B cell (primary cell): ENCODE results near the gene FMNL2. TPM values are rescaled to one million over a fixed set of nuclear protein-coding genes. Genes with fewer than 3 reads are reported as not detected.

ENCODE experiments used
- ATAC-seq: fragments of 200-7000 bp; cut with Tn5 transposase; one replicate; pipeline ENCODE4 v1.10.0; 2021; ENCODE audit warnings: low read depth, mild to moderate bottlenecking, moderate number of reproducible peaks, moderate library complexity
- CTCF ChIA-PET: fragments of 350-600 bp; sonication (Branson Sonifier 250); formaldehyde crosslinking; loops from one replicate; lab custom pipeline; 2021; ENCODE audit warnings: antibody characterized with exemption, inconsistent platforms; lab: Charles Lee
- POLR2A ChIA-PET: fragments of 350-600 bp; sonication (Branson Sonifier 250); formaldehyde crosslinking; loops from one replicate; lab custom pipeline; 2021; ENCODE audit warnings: antibody characterized with exemption; lab: Charles Lee
- DNase-seq: peaks from one replicate; pipeline ENCODE4 v3.0.0; 2013
- H2AFZ ChIP-seq: 2 replicates; pipeline ENCODE4 v1.6.1; 2012; ENCODE audit warnings: mild to moderate bottlenecking, low read depth, low read length; ENCODE audit not compliant: insufficient read depth, poor library complexity, severe bottlenecking
- H3K27ac ChIP-seq, 2 donors: 1 replicate in 1 of 2; 2 replicates in 1 of 2; pipeline ENCODE4 v1.5.1; 2012 to 2013; ENCODE audit warnings: low read length in 2 of 2, mild to moderate bottlenecking in 2 of 2, moderate library complexity in 1 of 2
- H3K27me3 ChIP-seq, 4 experiments: fragments of 200-600 bp in 1 of 4; sonication (generic) in 1 of 4; replicated peaks in 1 of 4; 1 replicate in 2 of 4; 2 replicates in 2 of 4; pipeline versions ENCODE4 v1.6.1 to v1.7.0; 2013 to 2016; ENCODE audit warnings: low read length in 3 of 4, mild to moderate bottlenecking in 2 of 4, mixed read lengths in 1 of 4, moderate library complexity in 1 of 4; ENCODE audit not compliant: insufficient read depth in 4 of 4, control insufficient read depth in 3 of 4; ENCODE audit errors: control extremely low read depth in 1 of 4
- H3K36me3 ChIP-seq, 2 experiments: replicated peaks in 1 of 2; 1 replicate in 1 of 2; 2 replicates in 1 of 2; pipeline versions ENCODE4 v1.6.1 to v1.7.1; 2013; ENCODE audit warnings: low read length in 1 of 2; ENCODE audit not compliant: insufficient read depth in 2 of 2, control insufficient read depth in 1 of 2; ENCODE audit errors: control extremely low read depth in 1 of 2, extremely low read depth in 1 of 2
- H3K4me1 ChIP-seq, 2 donors: fragments of 200-600 bp in 1 of 2; sonication (generic) in 1 of 2; 1 replicate in 1 of 2; 2 replicates in 1 of 2; pipeline versions ENCODE4 v1.5.1 to v1.6.1; 2013 to 2017; ENCODE audit warnings: low read length in 2 of 2; ENCODE audit not compliant: control insufficient read depth in 2 of 2, insufficient read depth in 2 of 2
- H3K4me2 ChIP-seq: replicated peaks from 2 replicates; pipeline ENCODE3; 2012; ENCODE audit warnings: mild to moderate bottlenecking, low read depth, low read length; ENCODE audit not compliant: poor library complexity, severe bottlenecking
- H3K4me3 ChIP-seq, 5 experiments: fragments of 200-600 bp in 1 of 5; sonication (generic) in 1 of 5; 1 replicate in 3 of 5; 2 replicates in 2 of 5; pipeline versions ENCODE4 v1.5.1 to v1.7.0; 2011 to 2016; ENCODE audit warnings: low read length in 4 of 5, mild to moderate bottlenecking in 4 of 5, low read depth in 2 of 5, control low read depth in 1 of 5, moderate library complexity in 1 of 5; ENCODE audit not compliant: insufficient read depth in 1 of 5; ENCODE audit errors: control extremely low read depth in 1 of 5, extremely low read depth in 1 of 5
- H3K79me2 ChIP-seq: fragments of 200-600 bp; sonication (generic); one replicate; pipeline ENCODE4 v1.6.0; 2016; ENCODE audit warnings: low read length; ENCODE audit not compliant: control insufficient read depth, insufficient read depth
- H3K9ac ChIP-seq: fragments of 200-600 bp; sonication (generic); 2 replicates; pipeline ENCODE4 v1.6.1; 2017; ENCODE audit warnings: mild to moderate bottlenecking, low read length, moderate library complexity
- H3K9me3 ChIP-seq, 3 donors: one replicate each; pipeline versions ENCODE4 v1.6.1 to v1.7.1; 2013; ENCODE audit warnings: low read length in 2 of 3; ENCODE audit not compliant: control insufficient read depth in 2 of 3, insufficient read depth in 1 of 3; ENCODE audit errors: control extremely low read depth in 1 of 3
- H4K20me1 ChIP-seq: 2 replicates; pipeline ENCODE4 v1.6.0; 2012; ENCODE audit warnings: mild to moderate bottlenecking, low read length; ENCODE audit not compliant: insufficient read depth, control insufficient read depth, poor library complexity, severe bottlenecking
- H3K27ac Mint-ChIP-seq: one replicate; pipeline ENCODE4 v1.8.0; 2021; ENCODE audit warnings: mixed read lengths
- H3K27me3 Mint-ChIP-seq: one replicate; pipeline ENCODE4 v1.8.0; 2021; ENCODE audit warnings: mixed read lengths
- H3K4me1 Mint-ChIP-seq: one replicate; pipeline ENCODE4 v1.8.0; 2021; ENCODE audit warnings: mixed read lengths
- H3K4me3 Mint-ChIP-seq: one replicate; pipeline ENCODE4 v1.8.0; 2021; ENCODE audit warnings: mixed read lengths
- H3K9me3 Mint-ChIP-seq: one replicate; pipeline ENCODE4 v1.8.0; 2022; ENCODE audit warnings: mixed read lengths; ENCODE audit not compliant: insufficient read depth
- CTCF ChIP-seq: fragments of 200-600 bp; IDR thresholded peaks from one replicate; pipeline ENCODE4 v1.8.0; 2022; ENCODE audit warnings: antibody characterized with exemption, mild to moderate bottlenecking
- EZH2 ChIP-seq: IDR thresholded peaks from 2 replicates; pipeline ENCODE4 v1.6.1; 2012; ENCODE audit warnings: borderline replicate concordance, low read depth, mild to moderate bottlenecking, moderate library complexity, low read length; ENCODE audit not compliant: insufficient read depth, poor library complexity, severe bottlenecking
- WGBS: methylation state at CpG from one replicate; pipeline ENCODE4 v1.1.5; 2013; ENCODE audit warnings: missing lambda C conversion rate; ENCODE audit not compliant: insufficient coverage; 5-methylcytosine and 5-hydroxymethylcytosine counted together
- intact Hi-C: fragments of 100-400 bp; cut with micrococcal nuclease; formaldehyde crosslinking; loops from one replicate; pipeline ENCODE4 v1.10.0; 2022
- polyA plus RNA-seq: library from polyadenylated mRNA; depleted of rRNA; stranded (reverse); fragments of >200 nt; gene quantifications from 2 replicates; pipeline ENCODE4 v1.2.3, GENCODE V29; 2012
- total RNA-seq, 2 donors: library from RNA; stranded (reverse); fragments of 120-200 nt in 1 of 2; gene quantifications; 1 replicate in 1 of 2; 2 replicates in 1 of 2; pipeline versions ENCODE4 v1.2.3 to v1.2.4, GENCODE V29; 2013 to 2022

Gene FMNL2
- total and polyA plus RNA-seq, 2 donors (not counting 1 experiment from before 2014, with no cell fraction given), result 0.73 to 8.8 TPM

DNA sequence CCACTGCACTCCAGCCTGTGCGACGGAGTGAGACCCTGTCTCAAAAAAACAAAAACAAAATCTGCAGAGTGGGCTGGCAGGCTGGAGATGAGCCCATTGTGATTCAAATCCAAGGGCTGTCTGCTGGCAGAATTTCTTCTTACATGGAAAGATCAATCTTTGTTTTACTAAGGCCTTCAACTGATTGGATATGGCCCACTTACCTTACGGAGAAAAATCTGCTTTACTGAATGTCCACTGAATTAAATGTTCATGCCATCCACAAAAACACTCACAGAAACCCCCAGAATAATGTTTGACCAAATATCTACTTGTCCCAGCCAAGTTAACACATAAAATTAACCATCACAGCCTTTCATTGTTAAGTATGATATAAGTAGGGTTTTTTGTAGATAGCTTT is 8.3 kb upstream of the FMNL2 start:
- Histone ChIP-seq H4K20me1 (no peaks in the 10 kb centered on the region), H3K4me3 (no peak overlapping the region), H3K9me3 (no peaks in the 10 kb centered on the region), H3K9ac (no peak overlapping the region), H3K79me2 (no peaks in the 10 kb centered on the region), H3K36me3 (no peaks in the 10 kb centered on the region), H3K27me3 (no peaks in the 10 kb centered on the region), H3K27ac (no peak overlapping the region), H3K4me1 (no peaks in the 10 kb centered on the region), H2AFZ (no peak overlapping the region), H3K4me2 (no peak overlapping the region)
- Mint-ChIP-seq H3K27me3 (peaks cover 8% of the 10 kb centered on the region), H3K9me3 (no peaks in the 10 kb centered on the region), H3K4me1 (no peaks in the 10 kb centered on the region), H3K4me3 (no peak overlapping the region), H3K27ac (no peak overlapping the region)
- POLR2A ChIA-PET, result no interaction called here
- ATAC-seq (no peak), DNase-seq (no peak)
- 100% methylated on average over 1 of the region's 3 CpGs for WGBS
- no peak for TF ChIP-seq EZH2
- TF ChIP-seq CTCF, result no peak
- intact Hi-C loops, result no loop called here
- CTCF ChIA-PET, result no interaction called here

- H3K27ac Mint-ChIP-seq, result no peak overlapping the region
- Histone ChIP-seq H3K27me3 (no peaks in the 10 kb centered on the region), H2AFZ (no peak overlapping the region), H3K79me2 (no peaks in the 10 kb centered on the region), H3K4me1 (no peaks in the 10 kb centered on the region), H3K4me2 (no peak overlapping the region), H3K4me3 (no peak overlapping the region), H3K36me3 (no peaks in the 10 kb centered on the region), H3K9me3 (no peaks in the 10 kb centered on the region), H4K20me1 (no peaks in the 10 kb centered on the region), H3K27ac (no peak overlapping the region), H3K9ac (no peak overlapping the region)
- POLR2A ChIA-PET, result no interaction called here
- peaks cover 8% of the 10 kb centered on the region for H3K27me3 Mint-ChIP-seq
- no peak for DNase-seq
- intact Hi-C loops, result no loop called here
- H3K4me1 Mint-ChIP-seq, result no peaks in the 10 kb centered on the region
- H3K9me3 Mint-ChIP-seq, result no peaks in the 10 kb centered on the region
- H3K4me3 Mint-ChIP-seq, result no peak overlapping the region
- CTCF ChIA-PET, result no interaction called here
- no peak for ATAC-seq
- WGBS, result 100% methylated on average over 1 of the region's 2 CpGs
- TF ChIP-seq CTCF (no peak), EZH2 (no peak)
These were observed 7.0 kb upstream of the FMNL2 start for GRCh38 chr2:152328013-152328412.
